HG03432 (cell line): Measurements from ENCODE around the gene CLCNKB.
"Not testable (repeated sequence)": the region's sequence is repeated elsewhere in the genome, so short reads cannot be mapped to it uniquely, and the experiment has no call there.

Source experiments
- ATAC-seq: cut with Tn5 transposase; IDR thresholded peaks from one replicate; pipeline ENCODE4 v1.9.1; 2021; ENCODE audit warnings: mild to moderate bottlenecking, moderate library complexity; ENCODE audit not compliant: unreplicated experiment

The CLCNKB gene

GRCh38 chr1:16014509-16015482 lies 28.8 kb upstream of the CLCNKB start:
- ATAC-seq, result no peak

GRCh38 chr1:16015491-16015890 lies 28.1 kb upstream of the CLCNKB start:
- no peak for ATAC-seq

GRCh38 chr1:16015960-16016901 lies 27.4 kb upstream of the CLCNKB start:
- ATAC-seq, result no peak

GRCh38 chr1:16017076-16017460 lies 26.5 kb upstream of the CLCNKB start:
- ATAC-seq, result no peak

GRCh38 chr1:16017461-16018303 lies 25.9 kb upstream of the CLCNKB start, which contains the start of gene HSPB7:
Gene HSPB7 (minus strand): TSS chr1:16018043. CDS start chr1:16017963, 80 bp downstream.
- no peak for ATAC-seq

GRCh38 chr1:16018308-16018707 lies 25.3 kb upstream of the CLCNKB start:
- no peak for ATAC-seq

DNA sequence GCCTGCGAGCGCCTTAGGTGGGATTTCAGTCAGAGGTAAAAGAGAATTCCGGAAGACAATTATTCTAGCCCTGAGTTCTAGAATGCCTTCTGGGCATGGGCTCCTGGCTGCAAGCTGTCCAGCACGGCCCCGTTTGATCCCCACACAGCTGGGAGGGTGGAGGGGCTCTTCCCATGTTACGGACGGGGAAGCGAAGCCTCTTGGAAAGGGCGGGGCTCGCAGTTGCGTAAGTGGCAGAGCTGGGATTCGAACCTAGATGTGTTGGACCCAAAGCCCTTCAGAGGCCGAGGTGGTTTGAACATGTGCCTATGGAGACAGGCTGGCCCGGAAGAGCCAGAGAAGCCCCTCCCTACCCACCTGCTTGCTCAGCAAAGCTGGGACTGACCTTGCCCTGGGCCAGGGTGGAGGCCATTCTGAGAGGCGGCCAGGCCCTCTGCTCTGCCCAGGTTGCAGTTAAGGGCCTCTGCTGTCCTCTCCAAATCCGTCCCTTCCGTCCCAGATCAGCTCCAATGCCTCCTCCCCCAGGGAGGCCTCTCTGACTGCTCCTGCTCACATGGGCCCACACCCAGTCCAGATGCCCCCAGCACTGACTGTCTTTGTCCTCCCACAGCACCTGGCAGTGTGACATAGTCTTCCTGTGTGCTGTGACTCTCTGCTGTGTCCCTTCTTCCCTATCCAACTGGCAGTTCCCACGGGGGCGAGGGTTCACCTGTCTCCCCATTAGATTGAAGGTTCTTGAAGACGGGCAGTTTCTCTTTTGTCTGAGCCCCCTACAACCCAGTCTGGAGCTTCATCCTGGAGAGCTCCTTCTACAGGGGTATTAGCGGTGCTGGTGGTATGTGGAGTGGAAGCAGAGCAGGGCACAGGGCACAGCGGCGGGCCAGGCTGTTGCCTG lies 24.6 kb upstream of the CLCNKB start:
- ATAC-seq, result no peak

DNA sequence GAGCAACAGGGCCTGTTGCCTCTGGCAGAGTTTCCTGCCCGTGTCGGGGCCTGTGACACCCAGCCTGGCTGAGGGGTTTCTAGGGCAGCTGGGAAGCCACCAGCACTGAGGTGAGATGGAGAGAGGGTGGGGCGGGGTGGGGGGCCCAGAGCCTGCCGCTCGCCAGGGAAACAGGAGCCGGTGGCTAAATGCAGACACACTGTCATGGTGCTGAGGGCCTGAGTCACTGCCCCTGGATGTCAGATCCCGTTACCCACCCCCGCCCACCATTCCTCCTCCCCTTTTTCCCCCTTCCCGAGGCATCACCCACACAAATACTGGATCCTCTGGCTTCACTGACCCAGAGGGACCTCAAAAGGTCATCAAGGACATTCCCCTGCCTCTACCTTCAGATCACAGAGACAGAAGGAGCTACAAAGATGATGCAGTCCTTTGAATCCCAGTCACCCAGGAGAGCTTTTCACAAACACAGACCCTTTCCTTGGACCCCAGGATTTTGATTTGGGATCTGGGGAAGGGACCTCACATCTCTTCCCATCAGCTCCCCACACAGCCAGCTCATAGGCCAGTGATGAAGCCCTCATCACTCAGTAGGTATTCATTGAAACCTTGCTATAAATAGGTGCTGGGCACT lies 23.8 kb upstream of the CLCNKB start:
- ATAC-seq, result no peak

- no peak for ATAC-seq
Measured at GRCh38 chr1:16020325-16020724, 23.3 kb upstream of the CLCNKB start.

DNA sequence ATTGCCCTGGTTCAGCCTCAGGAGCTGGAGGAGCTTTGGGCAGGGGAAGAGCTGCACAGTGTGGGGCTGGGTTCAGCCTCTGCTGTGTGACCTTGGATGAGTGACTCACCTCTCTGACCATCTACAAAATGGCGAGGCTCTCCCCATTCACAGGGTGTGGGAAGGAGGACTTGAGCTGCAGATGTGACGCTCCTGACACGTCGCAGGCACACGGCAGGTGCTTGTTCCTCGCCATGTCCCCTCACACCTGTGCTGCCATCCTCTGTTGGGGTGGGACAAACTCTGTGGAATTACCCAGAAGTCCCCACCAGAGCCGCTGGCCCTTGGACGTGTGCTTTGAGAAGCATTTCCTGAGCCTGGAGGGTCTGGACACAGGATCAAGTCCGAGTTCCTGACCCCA lies 22.7 kb upstream of the CLCNKB start:
- not testable (repeated sequence) for ATAC-seq

DNA sequence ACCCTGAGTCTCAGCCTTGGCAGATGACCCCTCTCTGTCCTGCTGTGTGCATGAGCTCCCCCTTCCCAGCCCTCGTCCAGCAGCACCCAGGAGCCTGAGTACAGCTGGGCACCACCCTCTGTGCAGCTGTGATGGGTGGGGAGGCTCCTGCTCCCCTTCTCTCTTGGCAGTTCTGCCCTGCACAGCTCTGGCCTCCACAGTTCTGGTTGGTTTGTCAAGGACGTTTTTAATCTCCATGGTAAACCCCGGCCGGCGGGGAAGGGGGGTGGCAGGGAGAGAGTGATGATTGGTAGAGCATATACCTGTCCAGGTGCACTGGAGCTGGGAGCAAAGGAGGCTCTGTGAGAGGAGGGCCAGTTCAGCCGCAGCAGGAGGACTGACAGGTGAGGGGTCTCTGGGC lies 21.9 kb upstream of the CLCNKB start, which contains the start of gene CLCNKA:
Gene CLCNKA, plus strand, starts transcription at position 356 of the 400 bp plus-strand sequence. CDS start 584 bp downstream, outside the sequence.
- ATAC-seq, result no peak

DNA sequence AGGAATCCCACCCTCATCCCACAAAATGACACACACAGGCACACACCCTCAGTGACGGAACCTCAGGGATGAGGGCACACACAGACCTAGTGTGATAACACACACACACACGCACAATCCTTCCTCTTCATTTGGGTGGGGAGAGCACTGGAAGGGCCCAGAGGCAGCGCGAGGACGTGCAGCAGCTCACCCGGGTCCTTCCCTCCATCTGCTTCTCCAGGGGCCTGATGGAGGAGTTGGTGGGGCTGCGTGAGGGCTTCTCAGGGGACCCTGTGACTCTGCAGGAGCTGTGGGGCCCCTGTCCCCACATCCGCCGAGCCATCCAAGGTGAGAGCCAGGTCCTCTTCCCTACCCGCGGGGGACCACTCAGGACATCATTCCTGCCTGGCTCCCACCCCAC lies 21.2 kb upstream of the CLCNKB start:
- ATAC-seq, result no peak

GRCh38 chr1:16023050-16023653 lies 20.4 kb upstream of the CLCNKB start:
- ATAC-seq, result no peak

DNA sequence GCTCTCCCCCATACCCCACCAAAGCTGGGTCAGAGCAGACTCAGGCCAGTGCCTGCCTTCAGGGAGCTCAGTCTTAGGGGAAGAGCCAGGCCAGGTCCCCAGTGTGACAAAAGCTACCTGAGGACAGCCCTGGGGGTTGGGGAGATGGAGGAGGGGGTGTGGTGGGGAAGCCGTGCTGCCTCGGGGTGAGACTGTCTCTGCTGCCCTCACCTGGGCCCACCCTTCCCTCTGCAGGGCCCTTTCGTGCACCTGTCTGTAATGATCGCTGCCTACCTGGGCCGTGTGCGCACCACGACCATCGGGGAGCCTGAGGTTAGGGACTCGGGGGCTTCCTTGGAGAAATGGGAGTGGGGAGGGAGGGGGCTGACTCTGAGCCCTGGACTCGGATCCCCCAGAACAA lies 17.3 kb upstream of the CLCNKB start:
- ATAC-seq, result not testable (repeated sequence)

GRCh38 chr1:16026723-16027484 lies 16.7 kb upstream of the CLCNKB start:
- ATAC-seq, result no peak

DNA sequence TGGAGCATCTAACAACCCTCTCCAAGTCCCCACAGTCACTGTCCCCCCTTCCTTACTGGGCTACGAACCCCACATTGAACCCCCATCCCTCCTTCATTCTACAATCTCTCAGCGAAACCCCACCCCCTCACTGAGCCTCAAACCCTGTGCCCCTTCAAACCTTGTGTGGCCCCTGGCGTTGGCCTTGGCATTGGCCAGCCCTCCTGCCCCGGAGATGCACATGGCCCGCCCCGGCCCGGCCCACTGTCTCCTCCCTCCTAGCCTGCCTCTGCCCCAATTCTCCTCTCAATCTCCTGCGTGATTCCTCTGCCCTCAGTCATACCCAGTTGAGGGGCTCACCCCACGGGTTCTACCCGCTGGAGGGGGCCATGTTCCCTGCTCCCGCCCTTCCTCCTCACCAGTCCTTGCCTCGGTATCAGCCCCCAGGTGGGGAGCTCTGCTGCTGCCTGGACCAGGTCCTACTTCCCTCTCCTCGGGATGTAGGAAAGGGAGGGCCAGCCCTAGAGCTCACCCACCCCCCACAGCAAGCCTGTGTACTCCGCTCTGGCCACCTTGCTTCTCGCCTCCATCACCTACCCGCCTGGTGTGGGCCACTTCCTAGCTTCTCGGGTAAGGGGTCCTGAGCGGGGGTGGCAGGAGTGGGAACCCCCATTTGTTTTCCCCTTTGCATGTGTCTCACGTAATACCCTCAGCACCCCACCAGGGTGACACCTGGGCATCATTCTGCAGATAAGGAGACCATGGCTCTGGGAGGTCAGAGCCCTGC lies 15.2 kb upstream of the CLCNKB start:
- no peak for ATAC-seq

- ATAC-seq, result not testable (repeated sequence)
Measured at GRCh38 chr1:16029003-16029268, 14.6 kb upstream of the CLCNKB start.
